DND-41 (cell line): ENCODE results near the gene TFR2.

Source experiments
- ATAC-seq: fragments of 200-7000 bp; cut with Tn5 transposase; 3 replicates; pipeline ENCODE4 v1.9.1; 2021; ENCODE audit warnings: low read depth; ENCODE audit not compliant: insufficient read depth
- DNase-seq: peaks from one replicate; pipeline ENCODE4 v3.0.0-alpha.2; 2020
- H2AFZ ChIP-seq: 2 replicates; pipeline ENCODE4 v1.6.0; 2012; ENCODE audit warnings: low read depth, low read length
- H3K27ac ChIP-seq: 2 replicates; pipeline ENCODE4 v1.5.1; 2012; ENCODE audit warnings: low read length, inconsistent platforms
- H3K27me3 ChIP-seq: fragments of 200-600 bp; sonication (generic); 2 replicates; pipeline ENCODE4 v1.6.0; 2012; ENCODE audit warnings: low read length, mild to moderate bottlenecking, inconsistent platforms; ENCODE audit not compliant: insufficient read depth, poor library complexity
- H3K36me3 ChIP-seq: 2 replicates; pipeline ENCODE4 v1.5.1; 2012; ENCODE audit warnings: low read length, inconsistent platforms; ENCODE audit not compliant: insufficient read depth
- H3K4me1 ChIP-seq: 2 replicates; pipeline ENCODE4 v1.5.1; 2012; ENCODE audit warnings: mild to moderate bottlenecking, low read length; ENCODE audit not compliant: insufficient read depth
- H3K4me2 ChIP-seq: 2 replicates; pipeline ENCODE4 v1.6.0; 2012; ENCODE audit warnings: mild to moderate bottlenecking, moderate library complexity, low read length, inconsistent platforms; ENCODE audit not compliant: insufficient read depth
- H3K4me3 ChIP-seq, 2 experiments: fragments of 200-600 bp in 1 of 2; shearing (Covaris generic) in 1 of 2; 2 replicates each; pipeline ENCODE4 v1.5.1; 2012 to 2016; ENCODE audit warnings: inconsistent platforms in 2 of 2, low read length in 2 of 2, mild to moderate bottlenecking in 2 of 2, low read depth in 1 of 2, moderate library complexity in 1 of 2
- H3K79me2 ChIP-seq: 2 replicates; pipeline ENCODE4 v1.6.0; 2012; ENCODE audit warnings: low read length, inconsistent platforms; ENCODE audit not compliant: insufficient read depth
- H3K9ac ChIP-seq: 2 replicates; pipeline ENCODE4 v1.6.0; 2012; ENCODE audit warnings: low read depth, mild to moderate bottlenecking, inconsistent platforms, low read length, moderate library complexity
- H3K9me3 ChIP-seq: 2 replicates; pipeline ENCODE4 v1.5.1; 2012; ENCODE audit warnings: low read length, moderate library complexity, mild to moderate bottlenecking, inconsistent platforms; ENCODE audit not compliant: insufficient read depth, severe bottlenecking
- H4K20me1 ChIP-seq: 2 replicates; pipeline ENCODE4 v1.6.0; 2012; ENCODE audit warnings: low read length; ENCODE audit not compliant: insufficient read depth
- EZH2 ChIP-seq: IDR thresholded peaks from 3 replicates; pipeline ENCODE4 v1.6.1; 2012; ENCODE audit warnings: borderline replicate concordance, low read depth, mild to moderate bottlenecking, moderate library complexity, low read length, inconsistent platforms; ENCODE audit not compliant: severe bottlenecking
- TF ChIP-seq, protein P1 (sequence below): IDR thresholded peaks from 2 replicates; pipeline ENCODE4 v1.5.1; 2012; ENCODE audit warnings: borderline replicate concordance, low read length, moderate library complexity, mild to moderate bottlenecking; ENCODE audit not compliant: poor library complexity, severe bottlenecking; ENCODE audit errors: extremely low read depth

Gene TFR2

DNA sequence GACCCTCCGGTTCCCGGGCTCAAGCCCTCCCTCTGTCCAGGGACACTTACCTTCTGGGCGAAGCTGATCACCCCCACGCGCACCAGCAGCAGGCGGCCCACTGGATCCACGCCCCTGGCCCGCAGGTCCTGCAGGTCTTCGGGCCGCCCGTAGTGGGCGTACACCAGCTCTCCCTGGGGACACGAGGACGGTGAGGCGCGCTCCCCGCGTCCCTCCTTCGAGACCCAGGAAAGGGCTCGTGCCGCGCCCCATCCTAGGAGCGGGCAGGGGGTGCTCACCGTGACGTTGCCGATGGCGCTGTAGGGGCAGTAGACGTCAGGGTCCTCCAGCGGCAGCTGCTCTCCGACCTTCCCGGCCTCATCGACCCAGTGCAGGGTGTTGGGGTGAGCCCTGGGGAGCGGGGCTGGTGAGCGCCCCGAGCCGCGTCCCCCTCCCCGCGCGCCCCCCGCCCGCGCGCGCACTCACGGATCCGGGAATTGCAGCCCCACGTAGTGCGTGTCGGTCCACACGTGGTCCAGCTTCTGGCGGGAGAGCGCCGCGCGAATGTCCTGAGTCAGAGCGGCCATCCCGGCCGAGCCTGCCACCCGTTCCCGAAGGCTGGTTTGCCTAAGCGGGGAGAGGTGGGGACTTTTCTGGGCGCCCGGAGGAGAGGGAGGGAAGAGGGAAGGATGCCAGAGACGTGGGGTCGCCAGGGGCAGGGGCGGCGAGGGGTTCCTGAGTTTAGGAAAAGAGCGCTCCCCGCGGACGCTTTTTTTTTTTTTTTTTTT lies 8.2 kb downstream of the TFR2 start:
- no peak overlapping the region for H3K9ac ChIP-seq
- H3K4me2 ChIP-seq, result no peak overlapping the region
- H3K27me3 ChIP-seq, result peaks cover 6% of the 10 kb centered on the region
- H3K4me3 ChIP-seq, result no peak overlapping the region
- no peaks in the 10 kb centered on the region for H3K79me2 ChIP-seq
- ATAC-seq (no peak), DNase-seq (no peak)
- peak; percentile 30 for TF ChIP-seq EZH2
- TF ChIP-seq, protein P1, sequence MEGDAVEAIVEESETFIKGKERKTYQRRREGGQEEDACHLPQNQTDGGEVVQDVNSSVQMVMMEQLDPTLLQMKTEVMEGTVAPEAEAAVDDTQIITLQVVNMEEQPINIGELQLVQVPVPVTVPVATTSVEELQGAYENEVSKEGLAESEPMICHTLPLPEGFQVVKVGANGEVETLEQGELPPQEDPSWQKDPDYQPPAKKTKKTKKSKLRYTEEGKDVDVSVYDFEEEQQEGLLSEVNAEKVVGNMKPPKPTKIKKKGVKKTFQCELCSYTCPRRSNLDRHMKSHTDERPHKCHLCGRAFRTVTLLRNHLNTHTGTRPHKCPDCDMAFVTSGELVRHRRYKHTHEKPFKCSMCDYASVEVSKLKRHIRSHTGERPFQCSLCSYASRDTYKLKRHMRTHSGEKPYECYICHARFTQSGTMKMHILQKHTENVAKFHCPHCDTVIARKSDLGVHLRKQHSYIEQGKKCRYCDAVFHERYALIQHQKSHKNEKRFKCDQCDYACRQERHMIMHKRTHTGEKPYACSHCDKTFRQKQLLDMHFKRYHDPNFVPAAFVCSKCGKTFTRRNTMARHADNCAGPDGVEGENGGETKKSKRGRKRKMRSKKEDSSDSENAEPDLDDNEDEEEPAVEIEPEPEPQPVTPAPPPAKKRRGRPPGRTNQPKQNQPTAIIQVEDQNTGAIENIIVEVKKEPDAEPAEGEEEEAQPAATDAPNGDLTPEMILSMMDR, result no peak
- H3K36me3 ChIP-seq, result no peaks in the 10 kb centered on the region
- no peaks in the 10 kb centered on the region for H3K9me3 ChIP-seq
- H3K4me1 ChIP-seq, result no peaks in the 10 kb centered on the region
- no peaks in the 10 kb centered on the region for H4K20me1 ChIP-seq
- H2AFZ ChIP-seq, result no peak overlapping the region
- H3K27ac ChIP-seq, result no peak overlapping the region

DNA sequence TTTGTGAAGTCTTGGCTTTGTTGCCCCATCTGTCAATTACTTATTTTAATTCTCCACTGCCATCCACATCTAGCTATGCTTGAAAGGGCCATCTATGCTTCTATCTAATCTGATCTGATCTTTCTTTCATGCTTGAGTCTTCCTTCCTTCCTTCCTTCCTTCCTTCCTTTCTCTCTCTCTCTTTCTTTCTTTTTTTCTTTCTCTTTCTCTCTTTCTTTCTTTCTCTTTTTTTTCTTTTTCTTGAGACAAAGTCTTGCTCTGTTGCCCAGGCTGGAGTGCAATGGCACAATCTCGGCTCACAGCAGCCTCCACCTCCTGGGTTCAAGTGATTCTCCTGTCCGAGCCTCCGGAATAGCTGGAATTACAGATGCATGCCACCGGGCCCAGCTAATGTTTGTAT lies 11.3 kb downstream of the TFR2 start:
- TF ChIP-seq EZH2, result no peak
- TF ChIP-seq, protein P1, result no peak
- Histone ChIP-seq H3K79me2 (no peaks in the 10 kb centered on the region), H3K4me1 (peaks cover 18% of the 10 kb centered on the region), H3K9me3 (no peaks in the 10 kb centered on the region), H3K27ac (no peak overlapping the region), H3K27me3 (peaks cover 6% of the 10 kb centered on the region), H3K36me3 (no peaks in the 10 kb centered on the region), H4K20me1 (no peaks in the 10 kb centered on the region), H3K9ac (no peak overlapping the region), H3K4me2 (no peak overlapping the region), H2AFZ (no peak overlapping the region), H3K4me3 (no peak overlapping the region)
- DNase-seq (no peak), ATAC-seq (no peak)

DNA sequence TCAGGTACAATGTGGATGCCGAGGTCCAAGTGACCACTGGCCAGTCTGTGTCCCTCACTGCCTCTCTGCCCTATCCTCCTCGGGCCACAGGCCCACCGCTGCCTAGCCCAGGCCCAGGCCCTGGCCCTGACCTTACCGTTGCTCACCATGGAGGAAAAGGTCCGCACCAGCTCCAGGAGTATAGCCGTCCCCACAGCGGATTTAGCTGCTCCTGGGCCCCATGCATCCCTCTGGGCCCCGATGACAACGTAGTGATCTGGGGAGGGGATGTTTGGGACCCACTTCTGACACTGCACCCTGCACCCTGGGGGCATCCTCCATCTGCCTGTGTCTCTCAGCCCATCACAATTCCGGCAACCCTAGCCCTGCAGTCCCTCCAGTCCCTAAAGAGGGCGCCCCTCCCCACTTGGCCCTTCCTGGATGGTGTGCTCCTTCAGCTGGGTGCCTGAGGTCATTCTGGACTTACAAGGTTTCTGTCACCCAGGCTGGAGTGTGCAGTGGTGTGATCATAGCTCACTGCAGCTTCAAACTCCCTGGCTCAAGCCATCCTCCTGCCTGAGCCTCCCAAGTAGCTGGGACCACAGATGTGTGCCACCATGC lies 12.1 kb downstream of the TFR2 start:
- Histone ChIP-seq H3K27me3 (peaks cover 6% of the 10 kb centered on the region), H3K27ac (no peak overlapping the region), H3K4me3 (no peak overlapping the region), H3K4me2 (no peak overlapping the region), H2AFZ (no peak overlapping the region), H4K20me1 (no peaks in the 10 kb centered on the region), H3K9ac (no peak overlapping the region), H3K9me3 (no peaks in the 10 kb centered on the region), H3K36me3 (no peaks in the 10 kb centered on the region), H3K79me2 (no peaks in the 10 kb centered on the region), H3K4me1 (peaks cover 18% of the 10 kb centered on the region)
- peak; percentile 18 for DNase-seq
- TF ChIP-seq EZH2, result no peak
- TF ChIP-seq, protein P1, result peak; percentile 59
- ATAC-seq, result no peak
